Prostate gland (tissue), 2 donors: Measurements from ENCODE around the gene APLP2. TPM values are rescaled to one million over a fixed set of nuclear protein-coding genes. Genes with fewer than 3 reads are reported as not detected.

ENCODE experiments used
- DNase-seq: peaks from one replicate; pipeline ENCODE4 v3.0.0-alpha.2; 2019; ENCODE audit warnings: low spot score
- H3K27ac ChIP-seq, 2 donors: fragments of 200-600 bp; sonication (generic); 2 replicates each; pipeline ENCODE4 v1.5.1; 2017 to 2019
- H3K27me3 ChIP-seq: fragments of 200-600 bp; sonication (generic); replicated peaks from 2 replicates; pipeline ENCODE4 v1.5.1; 2019; ENCODE audit not compliant: insufficient read depth
- H3K36me3 ChIP-seq, 2 donors: fragments of 200-600 bp; sonication (generic); 1 replicate in 1 of 2; 2 replicates in 1 of 2; pipeline versions ENCODE4 v1.5.1 to v1.8.1; 2017 to 2019
- H3K4me1 ChIP-seq: fragments of 200-600 bp; sonication (generic); replicated peaks from 2 replicates; pipeline ENCODE4 v1.5.1; 2019
- H3K4me3 ChIP-seq, 2 donors: fragments of 200-600 bp; sonication (generic); 2 replicates each; pipeline ENCODE4 v1.5.1; 2017 to 2019
- H3K9me3 ChIP-seq: fragments of 200-600 bp; sonication (generic); 2 replicates; pipeline ENCODE4 v1.5.1; 2017
- POLR2A ChIP-seq: fragments of 450-650 bp; IDR thresholded peaks from one replicate; pipeline ENCODE4 v1.6.1; 2016; ENCODE audit warnings: antibody characterized with exemption, mild to moderate bottlenecking
- POLR2AphosphoS5 ChIP-seq: sonication (generic); formaldehyde crosslinking; IDR thresholded peaks from one replicate; pipeline ENCODE4 v1.6.1; 2017; ENCODE audit warnings: antibody characterized with exemption
- WGBS: methylation state at CpG from one replicate; pipeline ENCODE4 v1.1.5; 2018; 5-methylcytosine and 5-hydroxymethylcytosine counted together
- intact Hi-C: fragments of 100-400 bp; cut with DNase I; formaldehyde crosslinking; loops from one replicate; pipeline ENCODE4 v1.14.2; 2022
- total RNA-seq, 2 donors: library from RNA; depleted of rRNA; stranded (reverse); fragments of >200 nt; gene quantifications; one replicate each; pipeline ENCODE4 v1.1.0, GENCODE V29; 2016
- TF ChIP-seq, protein P1 (sequence below), 4 experiments: fragments of 200-600 bp in 2 of 4; fragments of 450-650 bp in 2 of 4; sonication (generic) in 2 of 4; IDR thresholded peaks; 1 replicate in 3 of 4; 2 replicates in 1 of 4; pipeline ENCODE4 v1.5.1; 2016 to 2019; ENCODE audit warnings: antibody characterized with exemption in 4 of 4, mild to moderate bottlenecking in 2 of 4, moderate library complexity in 2 of 4

The APLP2 gene
- total RNA-seq, 2 donors from 2014 or later, result 222 to 434 TPM

DNA sequence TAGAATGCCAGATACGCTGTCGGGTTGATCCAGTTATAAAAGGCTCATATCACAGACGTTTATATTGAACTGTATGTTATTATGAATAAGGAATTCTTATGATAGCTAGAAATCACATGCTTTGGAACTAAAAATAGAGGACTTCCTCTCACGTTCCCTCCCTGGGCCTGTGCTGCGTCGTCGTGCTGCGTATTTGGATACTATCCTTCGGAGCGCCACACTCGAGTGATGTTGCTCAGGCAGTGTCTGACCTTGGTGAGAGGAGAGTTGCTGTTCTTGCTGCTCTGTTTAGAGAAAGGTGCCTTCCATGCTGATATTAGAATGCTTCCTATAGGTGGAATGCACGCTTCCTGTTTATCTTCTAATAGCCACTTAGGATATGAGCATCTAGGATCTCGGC is 69.7 kb downstream of the APLP2 start:
- TF ChIP-seq POLR2A (no peak), POLR2AphosphoS5 (no peak)
- TF ChIP-seq, protein P1, sequence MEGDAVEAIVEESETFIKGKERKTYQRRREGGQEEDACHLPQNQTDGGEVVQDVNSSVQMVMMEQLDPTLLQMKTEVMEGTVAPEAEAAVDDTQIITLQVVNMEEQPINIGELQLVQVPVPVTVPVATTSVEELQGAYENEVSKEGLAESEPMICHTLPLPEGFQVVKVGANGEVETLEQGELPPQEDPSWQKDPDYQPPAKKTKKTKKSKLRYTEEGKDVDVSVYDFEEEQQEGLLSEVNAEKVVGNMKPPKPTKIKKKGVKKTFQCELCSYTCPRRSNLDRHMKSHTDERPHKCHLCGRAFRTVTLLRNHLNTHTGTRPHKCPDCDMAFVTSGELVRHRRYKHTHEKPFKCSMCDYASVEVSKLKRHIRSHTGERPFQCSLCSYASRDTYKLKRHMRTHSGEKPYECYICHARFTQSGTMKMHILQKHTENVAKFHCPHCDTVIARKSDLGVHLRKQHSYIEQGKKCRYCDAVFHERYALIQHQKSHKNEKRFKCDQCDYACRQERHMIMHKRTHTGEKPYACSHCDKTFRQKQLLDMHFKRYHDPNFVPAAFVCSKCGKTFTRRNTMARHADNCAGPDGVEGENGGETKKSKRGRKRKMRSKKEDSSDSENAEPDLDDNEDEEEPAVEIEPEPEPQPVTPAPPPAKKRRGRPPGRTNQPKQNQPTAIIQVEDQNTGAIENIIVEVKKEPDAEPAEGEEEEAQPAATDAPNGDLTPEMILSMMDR (IDR thresholded peaks at IDR 0.05), result no peak
- intact Hi-C loops, result no loop called here
- Histone ChIP-seq H3K27me3 (no peaks in the 10 kb centered on the region), H3K4me3 (no peak overlapping the region), H3K27ac (no peak overlapping the region), H3K9me3 (no peaks in the 10 kb centered on the region), H3K36me3 (no peaks in the 10 kb centered on the region), H3K4me1 (no peaks in the 10 kb centered on the region)
- WGBS, result 90% methylated on average over 13 of the region's 13 CpGs
- no peak for DNase-seq

DNA sequence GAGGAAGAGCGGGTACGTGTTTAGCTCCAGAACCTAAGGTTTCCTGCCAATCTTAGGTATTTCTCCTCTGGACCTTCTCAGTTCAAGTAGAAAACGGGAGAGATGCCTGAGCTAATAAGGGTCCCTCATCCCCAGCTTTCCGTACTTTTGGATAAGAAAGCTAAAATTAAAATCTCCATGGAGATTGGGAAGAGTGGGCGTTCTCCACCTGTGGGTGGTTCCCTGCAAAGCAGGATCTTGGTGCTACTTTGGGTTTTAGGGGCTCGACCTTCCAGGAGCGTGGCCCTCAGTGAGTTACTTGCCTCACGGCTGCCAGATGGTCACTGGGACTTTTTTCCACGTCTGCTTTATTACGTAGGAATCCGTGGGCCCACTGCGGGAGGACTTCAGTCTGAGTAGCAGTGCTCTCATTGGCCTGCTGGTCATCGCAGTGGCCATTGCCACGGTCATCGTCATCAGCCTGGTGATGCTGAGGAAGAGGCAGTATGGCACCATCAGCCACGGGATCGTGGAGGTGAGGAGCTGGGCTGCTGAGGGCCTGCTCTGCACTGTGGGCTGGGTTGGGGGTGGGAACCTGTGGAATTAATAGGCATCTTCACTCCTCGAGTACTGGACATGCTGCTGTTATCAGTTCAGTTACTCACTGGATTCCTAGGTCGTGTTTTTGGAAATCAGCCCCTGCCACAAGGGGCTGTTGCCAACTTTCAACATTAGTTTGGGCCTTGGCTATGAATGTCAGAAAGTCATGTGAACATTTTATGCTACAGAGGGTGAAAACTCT is 72.1 kb downstream of the APLP2 start:
- no peak overlapping the region for H3K27ac ChIP-seq
- 87% methylated on average over 19 of the region's 19 CpGs for WGBS
- H3K4me3 ChIP-seq, result no peak overlapping the region
- H3K4me1 ChIP-seq, result no peaks in the 10 kb centered on the region
- no peaks in the 10 kb centered on the region for H3K9me3 ChIP-seq
- intact Hi-C loops, result no loop called here
- TF ChIP-seq POLR2A, result no peak
- TF ChIP-seq, protein P1 (IDR thresholded peaks at IDR 0.05), result no peak
- TF ChIP-seq POLR2AphosphoS5, result no peak
- H3K36me3 ChIP-seq, result no peaks in the 10 kb centered on the region
- no peak for DNase-seq
- no peaks in the 10 kb centered on the region for H3K27me3 ChIP-seq

DNA sequence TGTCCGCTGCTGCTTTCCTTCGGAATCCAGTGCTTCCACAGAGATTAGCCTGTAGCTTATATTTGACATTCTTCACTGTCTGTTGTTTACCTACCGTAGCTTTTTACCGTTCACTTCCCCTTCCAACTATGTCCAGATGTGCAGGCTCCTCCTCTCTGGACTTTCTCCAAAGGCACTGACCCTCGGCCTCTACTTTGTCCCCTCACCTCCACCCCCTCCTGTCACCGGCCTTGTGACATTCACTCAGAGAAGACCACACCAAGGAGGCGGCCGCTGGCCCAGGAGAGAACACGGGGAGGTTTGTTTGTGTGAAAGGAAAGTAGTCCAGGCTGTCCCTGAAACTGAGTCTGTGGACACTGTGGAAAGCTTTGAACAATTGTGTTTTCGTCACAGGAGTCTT is 74.4 kb downstream of the APLP2 start:
- Histone ChIP-seq H3K4me1 (no peaks in the 10 kb centered on the region), H3K27me3 (no peaks in the 10 kb centered on the region), H3K4me3 (no peak overlapping the region), H3K36me3 (no peaks in the 10 kb centered on the region), H3K9me3 (no peaks in the 10 kb centered on the region), H3K27ac (no peak overlapping the region)
- intact Hi-C loops, result no loop called here
- WGBS, result 70% methylated on average over 10 of the region's 10 CpGs
- TF ChIP-seq POLR2AphosphoS5 (no peak), POLR2A (no peak)
- TF ChIP-seq, protein P1 (IDR thresholded peaks at IDR 0.05), result no peak
- DNase-seq, result no peak

DNA sequence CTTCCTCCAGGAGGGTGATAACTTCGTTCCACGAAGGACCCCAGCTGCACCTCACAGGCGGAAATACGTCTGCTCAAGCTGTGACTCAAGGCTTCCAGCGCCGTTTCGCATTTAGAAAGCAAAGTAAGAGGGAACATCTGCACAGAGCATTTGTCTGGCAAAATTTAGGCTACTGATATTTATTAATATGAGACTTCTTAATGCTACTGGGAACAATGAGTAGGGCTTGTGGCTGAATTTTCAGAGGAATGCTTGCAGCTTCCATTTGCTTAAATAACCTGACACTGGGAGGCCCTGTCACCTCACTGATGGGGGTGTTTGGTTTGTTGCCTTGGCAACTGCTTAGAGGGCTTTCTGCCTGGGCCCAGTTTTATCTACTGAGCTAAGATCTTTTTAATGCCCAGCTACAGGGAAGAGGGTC is 75.2 kb downstream of the APLP2 start:
- Histone ChIP-seq H3K27ac (no peak overlapping the region), H3K36me3 (no peaks in the 10 kb centered on the region), H3K9me3 (no peaks in the 10 kb centered on the region), H3K27me3 (no peaks in the 10 kb centered on the region), H3K4me3 (no peak overlapping the region), H3K4me1 (no peaks in the 10 kb centered on the region)
- intact Hi-C loops, result no loop called here
- TF ChIP-seq POLR2AphosphoS5 (no peak), POLR2A (no peak)
- TF ChIP-seq, protein P1 (IDR thresholded peaks at IDR 0.05), result no peak
- DNase-seq, result no peak
- 74% methylated on average over 7 of the region's 7 CpGs for WGBS

DNA sequence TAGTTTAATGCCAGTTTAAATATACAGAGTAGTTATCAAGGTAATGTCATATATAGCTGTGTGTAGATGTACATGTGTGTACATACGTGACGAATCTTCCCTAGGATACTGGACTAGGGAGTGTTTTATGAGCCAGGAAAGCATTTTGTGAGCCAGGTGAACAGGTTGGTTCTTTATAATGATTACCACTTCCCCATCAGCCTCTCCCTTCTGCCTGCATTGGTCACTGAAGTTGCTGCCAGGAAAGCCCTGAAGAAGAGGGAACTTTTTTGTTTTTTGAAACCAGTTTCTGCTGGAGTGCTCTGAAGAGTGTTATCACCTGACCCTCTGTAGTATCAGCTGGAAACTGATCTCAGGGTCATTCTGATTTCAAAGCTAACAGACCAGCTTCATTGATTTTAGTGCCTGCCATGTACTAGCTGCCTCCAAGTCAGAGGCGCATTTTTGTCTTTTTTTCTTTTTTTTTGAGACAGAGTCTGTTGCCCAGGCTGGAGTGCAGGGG is 75.7 kb downstream of the APLP2 start:
- Histone ChIP-seq H3K9me3 (no peaks in the 10 kb centered on the region), H3K27me3 (no peaks in the 10 kb centered on the region), H3K27ac (no peak overlapping the region), H3K4me1 (no peaks in the 10 kb centered on the region), H3K4me3 (no peak overlapping the region), H3K36me3 (no peaks in the 10 kb centered on the region)
- WGBS, result 79% methylated on average over 3 of the region's 3 CpGs
- DNase-seq, result no peak
- intact Hi-C loops, result no loop called here
- TF ChIP-seq, protein P1 (IDR thresholded peaks at IDR 0.05), result no peak
- no peak for TF ChIP-seq POLR2AphosphoS5
- no peak for TF ChIP-seq POLR2A
